ENCODE results near the gene PLD1. TPM values are rescaled to one million over a fixed set of nuclear protein-coding genes. Genes with fewer than 3 reads are reported as not detected.

The PLD1 gene
- total and polyA plus RNA-seq, 9 donors: 24.6 to 125 (median 52.1) TPM

- H3K27ac ChIP-seq: peak overlapping the region in 1 of 2 donors; percentile 83
- H3K27me3 ChIP-seq: no peaks in the 10 kb centered on the region
- no peak for DNase-seq
- WGBS, 3 donors: 30 to 54% (median 38%) methylated on average over 5 of the region's 5 CpGs
- no peaks in the 10 kb centered on the region for H3K36me3 ChIP-seq
- no peaks in the 10 kb centered on the region for H3K9me3 ChIP-seq
- no peak overlapping the region for H3K4me3 ChIP-seq
- peaks cover 23% of the 10 kb centered on the region for H3K4me1 ChIP-seq (ENCODE audit: insufficient read depth)
- intact Hi-C loops (cut with DNase I): loop anchor here in 2 of 4 donors (5.0 kb wide), 1 partner anchor 34 kb away; no protein-coding TSS in a partner anchor
- no peak for TF ChIP-seq EP300 (IDR thresholded peaks at IDR 0.05)
Observed at GRCh38 chr3:171806200-171807128, 3.8 kb downstream of the PLD1 start.

- intact Hi-C loops (cut with DNase I): loop anchor here in 2 of 4 donors (5.0 kb wide), 1 partner anchor 33 kb away; no protein-coding TSS in a partner anchor
- Histone ChIP-seq H3K9me3 (no peaks in the 10 kb centered on the region), H3K27me3 (no peaks in the 10 kb centered on the region), H3K36me3 (no peaks in the 10 kb centered on the region), H3K4me3 (no peak overlapping the region), H3K27ac (peak overlapping the region; percentile 53 to 83), H3K4me1 (ENCODE audit: insufficient read depth) (peaks cover 21% of the 10 kb centered on the region)
- TF ChIP-seq CTCF (IDR thresholded peaks at IDR 0.05) (no peak), POLR2A (IDR thresholded peaks at IDR 0.05) (no peak), EP300 (IDR thresholded peaks at IDR 0.05) (no peak)
- 24 to 38% (median 34%) methylated on average over 3 of the region's 3 CpGs for WGBS, 3 donors
- DNase-seq: no peak
Observed at GRCh38 chr3:171805687-171806086, 4.6 kb downstream of the PLD1 start.

GRCh38 chr3:171804618-171805389 is 5.5 kb downstream of the PLD1 start:
- Histone ChIP-seq H3K36me3 (no peaks in the 10 kb centered on the region), H3K4me1 (ENCODE audit: insufficient read depth) (peaks cover 21% of the 10 kb centered on the region), H3K27ac (peak overlapping the region; percentile 13 to 83), H3K9me3 (no peaks in the 10 kb centered on the region), H3K4me3 (no peak overlapping the region), H3K27me3 (no peaks in the 10 kb centered on the region)
- TF ChIP-seq EP300 (IDR thresholded peaks at IDR 0.05): no peak
- no peak for TF ChIP-seq POLR2A (IDR thresholded peaks at IDR 0.05)
- TF ChIP-seq CTCF (IDR thresholded peaks at IDR 0.05): no peak
- WGBS, 3 donors: 1 to 9% (median 8%) methylated on average over 6 of the region's 6 CpGs
- DNase-seq: peak; percentile 46 to 71 (median 62)
- intact Hi-C loops (cut with DNase I): loop anchor here in 3 of 4 donors (5.0 kb wide), 2 partner anchors 32 to 33 kb away; no protein-coding TSS in a partner anchor

- DNase-seq: no peak
- intact Hi-C loops (cut with DNase I): loop anchor here in 1 of 4 donors (5.0 kb wide), 1 partner anchor 34 kb away; no protein-coding TSS in a partner anchor
- H3K36me3 ChIP-seq: no peaks in the 10 kb centered on the region
- H3K27ac ChIP-seq: peak overlapping the region in 1 of 2 donors; percentile 83
- no peaks in the 10 kb centered on the region for H3K27me3 ChIP-seq
- TF ChIP-seq CTCF (IDR thresholded peaks at IDR 0.05) (no peak), EP300 (IDR thresholded peaks at IDR 0.05) (no peak), POLR2A (IDR thresholded peaks at IDR 0.05) (no peak)
- no peak overlapping the region for H3K4me3 ChIP-seq
- WGBS, 3 donors: 85 to 92% (median 89%) methylated on average over 4 of the region's 4 CpGs
- no peaks in the 10 kb centered on the region for H3K9me3 ChIP-seq
- peaks cover 22% of the 10 kb centered on the region for H3K4me1 ChIP-seq (ENCODE audit: insufficient read depth)
Observed at GRCh38 chr3:171803044-171803443, 7.2 kb downstream of the PLD1 start.
